Measurements from ENCODE around the gene ALPK1.
"Not testable (repeated sequence)": the region's sequence is repeated elsewhere in the genome, so short reads cannot be mapped to it uniquely, and the experiment has no call there.

The ALPK1 gene

GRCh38 chr4:112296949-112297880 lies at the start of gene ALPK1:
ALPK1 (plus strand) TSS chr4:112297369.
- peak; percentile 57 for DNase-seq (ENCODE audit: low read depth)

DNA sequence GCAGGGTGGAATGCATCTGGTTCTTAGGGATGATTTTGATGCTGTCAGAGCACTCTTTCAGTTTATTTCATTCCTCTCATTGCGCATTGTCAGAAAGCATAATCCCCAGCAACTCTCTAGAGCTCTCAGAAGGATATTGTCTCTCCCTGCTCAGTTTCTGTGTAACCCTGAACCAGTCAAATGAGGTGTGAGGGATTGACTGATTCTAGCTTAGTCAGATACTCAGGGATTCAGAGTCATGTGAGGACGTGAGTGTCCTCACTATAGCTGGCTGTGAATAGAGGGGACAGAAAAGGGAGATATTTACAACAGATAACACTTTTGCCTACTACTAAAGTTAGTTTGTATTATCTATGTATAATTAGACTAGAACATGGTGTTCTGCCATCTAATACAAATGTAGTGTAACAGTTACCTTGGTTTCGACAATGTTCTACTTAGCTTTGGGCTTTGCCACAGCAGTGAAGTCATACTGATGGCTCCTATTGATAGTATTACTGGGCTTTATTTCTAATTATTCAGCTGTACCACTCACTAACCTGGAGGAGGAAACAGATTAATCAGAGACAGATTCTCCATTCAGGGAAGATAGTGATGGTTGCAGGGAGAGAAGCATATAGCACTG lies 46.0 kb upstream of the ALPK1 start:
- no peak for DNase-seq (ENCODE audit: low read depth)

- DNase-seq (ENCODE audit: low read depth) = no peak
Observed at GRCh38 chr4:112252234-112252633, 44.9 kb upstream of the ALPK1 start.

DNA sequence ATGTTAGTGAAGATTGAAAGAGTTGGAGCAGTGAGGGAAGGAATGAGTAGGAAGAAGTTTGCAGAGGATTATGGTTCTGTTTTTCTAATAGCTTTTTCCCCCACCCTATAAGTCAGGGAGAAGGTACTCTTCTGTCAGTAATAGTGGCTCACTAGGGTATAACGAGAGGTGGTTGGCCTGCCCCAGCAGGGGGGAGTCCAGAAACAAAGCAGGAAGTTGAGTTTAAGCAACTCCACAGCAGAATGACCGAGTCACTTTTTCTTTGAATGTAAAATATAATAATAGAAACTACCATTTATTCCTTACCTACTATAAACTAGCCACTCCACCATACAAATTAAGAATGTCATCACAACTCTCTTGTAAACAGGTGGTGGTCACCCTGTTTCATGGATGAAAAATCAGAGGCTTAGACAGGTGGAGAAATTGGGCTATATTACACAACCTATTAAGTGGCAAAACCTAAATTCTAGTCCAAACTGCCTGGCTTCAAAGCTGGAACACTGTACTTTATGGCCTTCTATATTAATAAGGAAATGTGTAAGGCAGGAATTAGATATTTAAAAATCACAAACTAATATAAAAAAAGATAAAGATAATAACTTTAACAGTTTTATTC lies 43.7 kb upstream of the ALPK1 start:
- no peak for DNase-seq (ENCODE audit: low read depth)

DNA sequence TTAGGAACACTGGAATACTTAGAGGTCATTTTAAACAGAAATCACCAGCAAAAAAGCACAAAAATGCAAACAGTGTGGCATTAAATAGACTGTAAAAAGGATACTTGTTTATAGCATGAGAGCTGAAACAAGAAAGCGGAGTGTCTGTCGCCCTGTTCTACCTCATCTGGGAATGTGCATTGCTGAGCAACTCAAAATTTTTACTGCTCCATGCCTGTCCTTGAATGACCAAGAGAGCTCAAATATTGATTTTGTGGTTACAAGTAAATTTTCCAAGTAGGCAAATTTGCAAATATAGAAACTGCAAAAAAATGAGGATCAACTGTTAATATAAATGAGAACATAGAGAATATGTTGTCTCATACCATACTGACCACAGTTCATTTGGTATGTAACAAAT lies 40.1 kb upstream of the ALPK1 start:
- DNase-seq (ENCODE audit: low read depth) = no peak

GRCh38 chr4:112266823-112267222 lies 30.3 kb upstream of the ALPK1 start:
- no peak for DNase-seq (ENCODE audit: low read depth)

DNA sequence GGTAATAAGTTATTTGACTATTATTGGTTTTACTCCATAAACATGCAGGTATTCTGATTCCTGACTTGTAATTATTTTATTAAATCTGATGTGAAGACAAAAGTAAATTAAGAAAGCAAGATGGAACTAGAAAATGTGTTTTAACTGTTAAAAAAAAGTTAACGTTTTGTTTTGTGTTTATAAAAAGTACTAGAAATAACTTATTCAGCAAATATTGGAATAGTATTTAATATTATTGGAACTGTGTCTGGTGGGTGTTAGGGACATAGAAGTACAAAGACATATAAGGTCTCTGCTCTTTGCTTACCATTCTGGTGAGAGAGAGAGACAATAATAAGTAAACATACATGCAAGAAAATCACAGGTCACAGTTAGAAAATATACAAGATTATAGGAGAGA lies 27.1 kb upstream of the ALPK1 start:
- DNase-seq (ENCODE audit: low read depth) = no peak

DNA sequence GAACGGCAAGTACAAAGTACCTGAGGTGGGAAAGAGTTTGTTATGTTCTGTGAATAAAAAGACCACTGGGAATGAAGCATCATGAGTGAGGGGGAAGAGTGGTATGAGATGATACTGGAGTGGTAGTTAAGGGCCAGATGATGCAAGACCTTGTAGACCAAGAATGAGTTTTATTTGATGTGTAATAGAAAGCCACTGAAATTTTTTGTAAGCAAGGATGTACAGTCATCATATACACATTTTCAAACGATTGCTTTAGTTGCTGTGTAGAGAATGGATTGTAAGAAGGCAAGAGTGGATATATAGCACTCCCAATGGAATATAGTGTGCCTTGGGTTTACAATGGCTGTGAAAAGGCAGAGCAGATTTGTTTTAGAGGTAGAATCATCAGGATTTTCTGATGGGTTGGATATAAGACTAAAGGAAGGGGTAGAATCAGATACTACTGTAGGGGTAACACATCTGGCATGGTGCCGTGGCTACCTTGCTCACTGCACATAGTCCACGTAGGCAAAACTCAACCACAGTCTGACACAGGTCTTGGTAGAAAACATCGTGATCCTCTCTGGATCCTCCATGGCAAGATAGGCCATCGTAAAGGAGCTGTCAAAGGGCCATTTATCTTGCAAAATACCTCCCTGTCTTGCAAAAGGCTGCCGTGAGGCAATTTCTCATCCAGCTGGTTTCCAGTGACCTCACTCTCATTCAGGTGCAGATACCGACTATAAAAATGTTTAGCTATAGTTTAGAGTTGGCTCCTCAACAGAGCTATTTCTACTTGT lies 26.3 kb upstream of the ALPK1 start:
- peak; percentile 71 for DNase-seq (ENCODE audit: low read depth)

GRCh38 chr4:112272292-112272691 lies 24.9 kb upstream of the ALPK1 start:
- no peak for DNase-seq (ENCODE audit: low read depth)

GRCh38 chr4:112274959-112275358 lies 22.2 kb upstream of the ALPK1 start:
- DNase-seq (ENCODE audit: low read depth) = no peak

- no peak for DNase-seq (ENCODE audit: low read depth)
Observed at GRCh38 chr4:112276113-112276512, 21.1 kb upstream of the ALPK1 start.

GRCh38 chr4:112277220-112277619 lies 19.9 kb upstream of the ALPK1 start:
- DNase-seq (ENCODE audit: low read depth) = no peak

- DNase-seq (ENCODE audit: low read depth) = no peak
Observed at GRCh38 chr4:112277705-112278448, 19.3 kb upstream of the ALPK1 start.

- DNase-seq (ENCODE audit: low read depth) = no peak
Observed at GRCh38 chr4:112279025-112279881, 17.9 kb upstream of the ALPK1 start.

- no peak for DNase-seq (ENCODE audit: low read depth)
Observed at GRCh38 chr4:112279882-112280315, 17.3 kb upstream of the ALPK1 start.

DNA sequence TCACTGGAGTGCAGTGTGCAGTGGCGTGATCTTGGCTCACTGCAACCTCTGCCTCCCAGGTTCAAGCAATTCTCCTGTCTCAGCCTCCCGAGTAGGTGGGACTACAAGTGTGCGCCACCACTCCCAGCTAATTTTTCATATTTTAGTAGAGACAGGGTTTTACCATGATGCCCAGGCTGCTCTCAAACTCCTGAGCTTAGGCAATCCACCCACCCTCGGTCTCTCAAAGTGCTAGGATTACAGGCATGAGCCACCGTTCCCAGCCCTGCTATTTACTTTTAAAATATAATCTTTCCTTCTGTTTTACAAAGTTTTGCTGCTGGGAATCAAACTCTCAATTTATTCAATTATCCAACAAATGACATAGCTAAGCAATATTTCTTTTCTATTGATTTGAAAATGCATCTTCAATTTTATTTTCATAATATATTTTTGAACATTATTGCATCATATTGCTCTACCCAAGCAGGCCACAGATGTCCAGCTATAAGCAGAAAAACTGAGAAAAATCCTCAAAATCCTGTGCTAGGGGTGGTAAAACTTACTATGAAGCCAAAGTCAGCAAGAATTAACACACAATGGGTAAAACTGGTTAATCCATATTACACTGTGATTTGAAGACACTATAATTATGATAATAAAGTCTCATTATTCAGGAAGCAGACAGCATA lies 16.6 kb upstream of the ALPK1 start:
- DNase-seq (ENCODE audit: low read depth) = no peak

GRCh38 chr4:112281895-112282398 lies 15.2 kb upstream of the ALPK1 start:
- DNase-seq (ENCODE audit: low read depth) = not testable (repeated sequence)

GRCh38 chr4:112282860-112283667 lies 14.1 kb upstream of the ALPK1 start:
- no peak for DNase-seq (ENCODE audit: low read depth)

GRCh38 chr4:112284166-112284565 lies 13.0 kb upstream of the ALPK1 start:
- DNase-seq (ENCODE audit: low read depth) = no peak
